Measurements from ENCODE around the gene ELN. TPM values are rescaled to one million over a fixed set of nuclear protein-coding genes. Genes with fewer than 3 reads are reported as not detected.

Gene ELN
- total and polyA plus RNA-seq, 2 donors (not counting 1 experiment from before 2014, with no cell fraction given), result not detected

- Histone ChIP-seq H3K79me2 (ENCODE audit: control insufficient read depth, insufficient read depth, low read length) (no peaks in the 10 kb centered on the region), H4K20me1 (ENCODE audit: control insufficient read depth, insufficient read depth, low read length, poor library complexity, severe bottlenecking) (no peaks in the 10 kb centered on the region), H3K9me3 (ENCODE audit: control extremely low read depth in 1 of 3, control insufficient read depth in 2 of 3, insufficient read depth in 1 of 3, low read length in 2 of 3) (peaks cover 0 to 4% (median 0%) of the 10 kb centered on the region in 3 donors), H3K27ac (ENCODE audit: low read length in 2 of 2) (no peak overlapping the region), H3K4me1 (ENCODE audit: control insufficient read depth in 2 of 2, insufficient read depth in 2 of 2, low read length in 2 of 2) (peaks cover 11 to 13% of the 10 kb centered on the region in 2 donors), H3K4me2 (replicated peaks; ENCODE audit: low read depth, low read length, poor library complexity, severe bottlenecking) (no peak overlapping the region), H3K9ac (ENCODE audit: low read length) (no peak overlapping the region), H3K36me3 (replicated peaks in 1 of 2; ENCODE audit: control extremely low read depth in 1 of 2, control insufficient read depth in 1 of 2, extremely low read depth in 1 of 2, insufficient read depth in 2 of 2, low read length in 1 of 2) (no peaks in the 10 kb centered on the region), H3K27me3 (replicated peaks in 1 of 4; ENCODE audit: control extremely low read depth in 1 of 4, control insufficient read depth in 3 of 4, insufficient read depth in 4 of 4, low read length in 3 of 4) (peaks cover 0 to 58% (median 23%) of the 10 kb centered on the region in 4 experiments), H3K4me3 (ENCODE audit: control extremely low read depth in 1 of 5, extremely low read depth in 1 of 5, insufficient read depth in 1 of 5, low read depth in 2 of 5, low read length in 4 of 5) (no peak overlapping the region), H2AFZ (ENCODE audit: insufficient read depth, low read depth, low read length, poor library complexity, severe bottlenecking) (no peak overlapping the region)
- 2% methylated on average over 8 of the region's 8 CpGs for WGBS (ENCODE audit: insufficient coverage)
- ChIA-PET CTCF (interaction anchor here (0.8 to 2.2 kb wide), 15 partner anchors 9 to 419 kb away, joined by 3 to 26 read pairs (median 5); no protein-coding TSS in a partner anchor), POLR2A (no interaction called here)
- TF ChIP-seq CTCF (IDR thresholded peaks at IDR 0.05) (no peak), EZH2 (IDR thresholded peaks at IDR 0.05; ENCODE audit: borderline replicate concordance, insufficient read depth, low read depth, low read length, poor library complexity, severe bottlenecking) (no peak)
- Mint-ChIP-seq H3K4me3 (no peak overlapping the region), H3K27me3 (peaks cover 43% of the 10 kb centered on the region), H3K27ac (no peak overlapping the region), H3K4me1 (peaks cover 7% of the 10 kb centered on the region), H3K9me3 (ENCODE audit: insufficient read depth) (no peaks in the 10 kb centered on the region)
- no peak for ATAC-seq (ENCODE audit: low read depth)
- no peak for DNase-seq
- intact Hi-C loops (cut with micrococcal nuclease), result loop anchor here (2.0 kb wide), 1 partner anchor 159 kb away; no protein-coding TSS in a partner anchor
Measured at GRCh38 chr7:74025730-74026129, 2.2 kb upstream of the ELN start.

GRCh38 chr7:74026406-74026902, 1.5 kb upstream of the ELN start:
- no peak for ATAC-seq (ENCODE audit: low read depth)

More at GRCh38 chr7:74026406-74026902, 1.5 kb upstream of the ELN start:
- Mint-ChIP-seq H3K4me1 (peaks cover 7% of the 10 kb centered on the region), H3K9me3 (ENCODE audit: insufficient read depth) (no peaks in the 10 kb centered on the region), H3K4me3 (no peak overlapping the region), H3K27me3 (peaks cover 50% of the 10 kb centered on the region), H3K27ac (no peak overlapping the region)
- intact Hi-C loops (cut with micrococcal nuclease), result loop anchor here (2.0 kb wide), 1 partner anchor 160 kb away; no protein-coding TSS in a partner anchor
- Histone ChIP-seq H3K4me2 (replicated peaks; ENCODE audit: low read depth, low read length, poor library complexity, severe bottlenecking) (no peak overlapping the region), H3K36me3 (replicated peaks in 1 of 2; ENCODE audit: control extremely low read depth in 1 of 2, control insufficient read depth in 1 of 2, extremely low read depth in 1 of 2, insufficient read depth in 2 of 2, low read length in 1 of 2) (no peaks in the 10 kb centered on the region), H3K27ac (ENCODE audit: low read length in 2 of 2) (no peak overlapping the region), H3K4me1 (ENCODE audit: control insufficient read depth in 2 of 2, insufficient read depth in 2 of 2, low read length in 2 of 2) (peaks cover 11 to 13% of the 10 kb centered on the region in 2 donors), H3K9me3 (ENCODE audit: control extremely low read depth in 1 of 3, control insufficient read depth in 2 of 3, insufficient read depth in 1 of 3, low read length in 2 of 3) (peaks cover 0 to 4% (median 0%) of the 10 kb centered on the region in 3 donors), H3K9ac (ENCODE audit: low read length) (no peak overlapping the region), H3K79me2 (ENCODE audit: control insufficient read depth, insufficient read depth, low read length) (no peaks in the 10 kb centered on the region), H3K4me3 (ENCODE audit: control extremely low read depth in 1 of 5, extremely low read depth in 1 of 5, insufficient read depth in 1 of 5, low read depth in 2 of 5, low read length in 4 of 5) (no peak overlapping the region), H2AFZ (ENCODE audit: insufficient read depth, low read depth, low read length, poor library complexity, severe bottlenecking) (no peak overlapping the region), H3K27me3 (replicated peaks in 1 of 4; ENCODE audit: control extremely low read depth in 1 of 4, control insufficient read depth in 3 of 4, insufficient read depth in 4 of 4, low read length in 3 of 4) (peaks cover 0 to 62% (median 23%) of the 10 kb centered on the region in 4 experiments), H4K20me1 (ENCODE audit: control insufficient read depth, insufficient read depth, low read length, poor library complexity, severe bottlenecking) (no peaks in the 10 kb centered on the region)
- ChIA-PET POLR2A (no interaction called here), CTCF (interaction anchor here (0.7 to 2.2 kb wide), 23 partner anchors 10 to 419 kb away, joined by 3 to 26 read pairs (median 4); no protein-coding TSS in a partner anchor)
- no peak for TF ChIP-seq CTCF (IDR thresholded peaks at IDR 0.05)
- no peak for TF ChIP-seq EZH2 (IDR thresholded peaks at IDR 0.05; ENCODE audit: borderline replicate concordance, insufficient read depth, low read depth, low read length, poor library complexity, severe bottlenecking)
- WGBS (ENCODE audit: insufficient coverage), result 20% methylated on average over 1 of the region's 6 CpGs
- no peak for DNase-seq
